Keratinocyte (primary cell): ENCODE data around the gene GNA14.

ENCODE experiments used
- CTCF ChIP-seq, 3 experiments: IDR thresholded peaks in 1 of 3; conservative IDR thresholded peaks in 1 of 3; optimal IDR thresholded peaks in 1 of 3; 2 replicates in 2 of 3; 3 replicates in 1 of 3; pipeline versions ENCODE3 to v1.5.1; 2011; ENCODE audit warnings: low read length in 3 of 3, mild to moderate bottlenecking in 3 of 3, moderate library complexity in 2 of 3, control low read depth in 1 of 3, inconsistent platforms in 1 of 3; ENCODE audit not compliant: insufficient read depth in 2 of 3; ENCODE audit errors: extremely low read depth in 1 of 3
- EZH2 ChIP-seq: IDR thresholded peaks from one replicate; pipeline ENCODE4 v1.6.1; 2012; ENCODE audit warnings: inconsistent platforms, mild to moderate bottlenecking, low read length, moderate library complexity

GRCh38 chr9:77562019-77562748 lies 85.9 kb downstream of the GNA14 start:
- no peak for TF ChIP-seq CTCF (optimal IDR thresholded peaks at IDR 0.05 in 1 of 3, IDR thresholded peaks at IDR 0.05 in 1 of 3, conservative IDR thresholded peaks at IDR 0.05 in 1 of 3; ENCODE audit: extremely low read depth in 1 of 3, insufficient read depth in 2 of 3, low read length in 3 of 3)
- no peak for TF ChIP-seq EZH2
